Karpas-422 (cell line): ENCODE measurements around the gene DRD2. TPM values are rescaled to one million over a fixed set of nuclear protein-coding genes. Genes with fewer than 3 reads are reported as not detected.

Experiments used
- DNase-seq: peaks from one replicate; pipeline ENCODE4 v3.0.0-alpha.2; 2015
- H2AFZ ChIP-seq: fragments of 200-600 bp; sonication (generic); 2 replicates; pipeline ENCODE4 v1.6.1; 2014; ENCODE audit warnings: antibody characterized with exemption, low read length, mixed read lengths
- H3K27ac ChIP-seq: fragments of 200-600 bp; sonication (generic); 2 replicates; pipeline ENCODE4 v1.5.1; 2014; ENCODE audit warnings: mild to moderate bottlenecking, low read length, moderate library complexity
- H3K27me3 ChIP-seq: fragments of 200-600 bp; sonication (generic); 2 replicates; pipeline ENCODE4 v1.6.1; 2014; ENCODE audit warnings: low read length, mixed read lengths
- H3K36me3 ChIP-seq: fragments of 200-600 bp; sonication (generic); 2 replicates; pipeline ENCODE4 v1.6.1; 2014; ENCODE audit warnings: low read length, mixed read lengths; ENCODE audit not compliant: insufficient read depth
- H3K4me1 ChIP-seq: fragments of 200-600 bp; sonication (generic); 2 replicates; pipeline ENCODE4 v1.6.1; 2014; ENCODE audit warnings: mild to moderate bottlenecking, low read length, mixed read lengths
- H3K4me2 ChIP-seq: fragments of 200-600 bp; sonication (generic); 2 replicates; pipeline ENCODE4 v1.6.1; 2014; ENCODE audit warnings: low read length, low read depth, mild to moderate bottlenecking; ENCODE audit not compliant: poor library complexity, severe bottlenecking
- H3K4me3 ChIP-seq: fragments of 200-600 bp; sonication (generic); 2 replicates; pipeline ENCODE4 v1.5.1; 2014; ENCODE audit warnings: mild to moderate bottlenecking, antibody characterized with exemption, low read length, mixed read lengths
- H3K79me2 ChIP-seq: fragments of 200-600 bp; sonication (generic); 2 replicates; pipeline ENCODE4 v1.6.1; 2014; ENCODE audit warnings: mild to moderate bottlenecking, low read length, mixed read lengths
- H3K9ac ChIP-seq: fragments of 200-600 bp; sonication (generic); 2 replicates; pipeline ENCODE4 v1.6.0; 2014; ENCODE audit warnings: low read length
- H3K9me2 ChIP-seq: fragments of 200-600 bp; sonication (generic), shearing (Covaris generic); replicated peaks from 2 replicates; pipeline ENCODE4 v1.6.0; 2014; ENCODE audit warnings: mild to moderate bottlenecking, low read length, moderate library complexity; ENCODE audit not compliant: insufficient read depth
- H3K9me3 ChIP-seq: fragments of 300-700, 200-600 bp; sonication (generic); 2 replicates; pipeline ENCODE4 v1.6.1; 2014; ENCODE audit warnings: low read length, mixed read lengths
- H4K20me1 ChIP-seq: fragments of 200-600 bp; sonication (generic); 2 replicates; pipeline ENCODE4 v1.6.1; 2014; ENCODE audit warnings: mild to moderate bottlenecking, antibody characterized with exemption, low read length, low read depth; ENCODE audit not compliant: insufficient read depth
- total RNA-seq: library from RNA; depleted of rRNA; stranded (reverse); fragments of >200 nt; shearing (Covaris generic); gene quantifications from 2 replicates; pipeline ENCODE4 v1.2.3, GENCODE V29; 2014; ENCODE audit warnings: low replicate concordance

The DRD2 gene
- total RNA-seq, 1 experiment from 2014 or later = not detected

GRCh38 chr11:113474362-113475159 lies 637 bp downstream of the DRD2 start:
- H3K36me3 ChIP-seq = no peaks in the 10 kb centered on the region
- no peak overlapping the region for H3K9ac ChIP-seq
- no peak overlapping the region for H3K27ac ChIP-seq
- H3K4me1 ChIP-seq = no peaks in the 10 kb centered on the region
- H3K79me2 ChIP-seq = no peaks in the 10 kb centered on the region
- peak; percentile 46 for DNase-seq
- H3K27me3 ChIP-seq = no peaks in the 10 kb centered on the region
- no peak overlapping the region for H3K4me2 ChIP-seq
- no peaks in the 10 kb centered on the region for H3K9me3 ChIP-seq
- H3K9me2 ChIP-seq = no peaks in the 10 kb centered on the region
- no peak overlapping the region for H3K4me3 ChIP-seq
- no peak overlapping the region for H2AFZ ChIP-seq
- no peaks in the 10 kb centered on the region for H4K20me1 ChIP-seq

GRCh38 chr11:113473983-113474361 lies 1.2 kb downstream of the DRD2 start:
- no peak overlapping the region for H3K4me3 ChIP-seq
- H3K9ac ChIP-seq = no peak overlapping the region
- no peaks in the 10 kb centered on the region for H3K36me3 ChIP-seq
- H3K4me2 ChIP-seq = no peak overlapping the region
- H3K27ac ChIP-seq = no peak overlapping the region
- H3K9me3 ChIP-seq = no peaks in the 10 kb centered on the region
- no peaks in the 10 kb centered on the region for H4K20me1 ChIP-seq
- no peaks in the 10 kb centered on the region for H3K79me2 ChIP-seq
- H3K4me1 ChIP-seq = no peaks in the 10 kb centered on the region
- H2AFZ ChIP-seq = no peak overlapping the region
- H3K27me3 ChIP-seq = no peaks in the 10 kb centered on the region
- DNase-seq = no peak
- no peaks in the 10 kb centered on the region for H3K9me2 ChIP-seq

- Histone ChIP-seq H3K4me2 (no peak overlapping the region), H3K4me3 (no peak overlapping the region), H3K4me1 (no peaks in the 10 kb centered on the region), H3K27ac (no peak overlapping the region), H4K20me1 (no peaks in the 10 kb centered on the region), H3K9me2 (no peaks in the 10 kb centered on the region), H3K36me3 (no peaks in the 10 kb centered on the region), H3K79me2 (no peaks in the 10 kb centered on the region), H3K27me3 (no peaks in the 10 kb centered on the region), H3K9ac (no peak overlapping the region), H3K9me3 (no peaks in the 10 kb centered on the region), H2AFZ (no peak overlapping the region)
- DNase-seq = no peak
Measured at GRCh38 chr11:113472471-113472870, 2.7 kb downstream of the DRD2 start.

- H3K9me2 ChIP-seq = no peaks in the 10 kb centered on the region
- no peaks in the 10 kb centered on the region for H3K4me1 ChIP-seq
- DNase-seq = no peak
Measured at GRCh38 chr11:113470233-113470632, 5.0 kb downstream of the DRD2 start.

GRCh38 chr11:113468726-113469345 lies 6.4 kb downstream of the DRD2 start:
- no peak for DNase-seq
- H3K4me3 ChIP-seq = no peak overlapping the region
- H4K20me1 ChIP-seq = no peaks in the 10 kb centered on the region
- no peaks in the 10 kb centered on the region for H3K36me3 ChIP-seq
- H3K9me2 ChIP-seq = no peaks in the 10 kb centered on the region
- no peaks in the 10 kb centered on the region for H3K27me3 ChIP-seq
- H3K79me2 ChIP-seq = no peaks in the 10 kb centered on the region
- no peak overlapping the region for H3K9ac ChIP-seq
- H3K27ac ChIP-seq = no peak overlapping the region
- no peak overlapping the region for H3K4me2 ChIP-seq
- H3K9me3 ChIP-seq = no peaks in the 10 kb centered on the region
- no peaks in the 10 kb centered on the region for H3K4me1 ChIP-seq
- no peak overlapping the region for H2AFZ ChIP-seq

More at GRCh38 chr11:113470233-113470632, 5.0 kb downstream of the DRD2 start:
- Histone ChIP-seq H3K27me3 (no peaks in the 10 kb centered on the region), H3K4me2 (no peak overlapping the region), H2AFZ (no peak overlapping the region), H3K36me3 (no peaks in the 10 kb centered on the region), H3K27ac (no peak overlapping the region), H3K9me3 (no peaks in the 10 kb centered on the region), H3K4me3 (no peak overlapping the region), H4K20me1 (no peaks in the 10 kb centered on the region), H3K9ac (no peak overlapping the region), H3K79me2 (no peaks in the 10 kb centered on the region)

- Histone ChIP-seq H4K20me1 (no peaks in the 10 kb centered on the region), H3K36me3 (no peaks in the 10 kb centered on the region), H3K9me3 (no peaks in the 10 kb centered on the region), H3K4me2 (no peak overlapping the region), H3K9ac (no peak overlapping the region), H3K9me2 (no peaks in the 10 kb centered on the region), H2AFZ (no peak overlapping the region), H3K27me3 (no peaks in the 10 kb centered on the region), H3K4me1 (no peaks in the 10 kb centered on the region), H3K4me3 (no peak overlapping the region), H3K27ac (no peak overlapping the region), H3K79me2 (no peaks in the 10 kb centered on the region)
- DNase-seq = no peak
Measured at GRCh38 chr11:113467545-113467944, 7.7 kb downstream of the DRD2 start.

GRCh38 chr11:113465786-113466185 lies 9.4 kb downstream of the DRD2 start:
- Histone ChIP-seq H3K79me2 (no peaks in the 10 kb centered on the region), H3K27me3 (no peaks in the 10 kb centered on the region), H3K9me2 (no peaks in the 10 kb centered on the region), H3K9ac (no peak overlapping the region), H3K27ac (no peak overlapping the region), H4K20me1 (no peaks in the 10 kb centered on the region), H3K4me1 (no peaks in the 10 kb centered on the region), H3K36me3 (no peaks in the 10 kb centered on the region), H3K9me3 (no peaks in the 10 kb centered on the region), H3K4me2 (no peak overlapping the region), H3K4me3 (no peak overlapping the region), H2AFZ (no peak overlapping the region)
- DNase-seq = no peak

- no peaks in the 10 kb centered on the region for H3K79me2 ChIP-seq
- H3K9me3 ChIP-seq = no peaks in the 10 kb centered on the region
- no peak for DNase-seq
- H3K4me3 ChIP-seq = no peak overlapping the region
- no peaks in the 10 kb centered on the region for H3K9me2 ChIP-seq
- H3K27ac ChIP-seq = no peak overlapping the region
- no peak overlapping the region for H3K4me2 ChIP-seq
- H3K4me1 ChIP-seq = no peaks in the 10 kb centered on the region
- H3K9ac ChIP-seq = no peak overlapping the region
- H2AFZ ChIP-seq = no peak overlapping the region
- H3K27me3 ChIP-seq = no peaks in the 10 kb centered on the region
- H3K36me3 ChIP-seq = no peaks in the 10 kb centered on the region
- H4K20me1 ChIP-seq = no peaks in the 10 kb centered on the region
Measured at GRCh38 chr11:113464416-113464815, 10.8 kb downstream of the DRD2 start.
